ENCODE data around the gene TMEM61. TPM values are rescaled to one million over a fixed set of nuclear protein-coding genes. Genes with fewer than 3 reads are reported as not detected.
A peak's percentile ranks its signal among the peaks of the same experiment; 100 is the strongest.

TMEM61 gene
- total RNA-seq, 1 experiment from 2014 or later, result 5.0 TPM

DNA sequence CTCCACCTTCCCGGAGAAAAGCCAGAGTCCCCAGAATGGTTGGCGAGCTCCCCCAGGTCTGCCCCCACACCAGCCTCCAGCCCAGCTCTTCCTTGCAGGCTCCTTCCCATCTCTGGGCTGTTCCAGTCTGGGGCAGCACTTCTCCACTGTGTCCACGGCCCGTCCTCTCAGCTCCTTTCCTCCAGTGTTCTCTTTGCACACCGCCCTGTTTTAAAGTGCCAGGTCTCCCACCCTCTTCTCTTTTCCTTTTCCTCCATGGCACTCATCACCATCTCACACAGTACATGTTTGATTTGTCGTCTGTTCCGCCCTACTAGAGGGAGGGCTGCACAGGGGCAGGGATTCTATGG is 52.8 kb downstream of the TMEM61 start:
- ChIA-PET POLR2A (ENCODE audit: unreplicated experiment) (no interaction called here), CTCF (no interaction called here)
- H3K4me2 ChIP-seq, result no peak overlapping the region

DNA sequence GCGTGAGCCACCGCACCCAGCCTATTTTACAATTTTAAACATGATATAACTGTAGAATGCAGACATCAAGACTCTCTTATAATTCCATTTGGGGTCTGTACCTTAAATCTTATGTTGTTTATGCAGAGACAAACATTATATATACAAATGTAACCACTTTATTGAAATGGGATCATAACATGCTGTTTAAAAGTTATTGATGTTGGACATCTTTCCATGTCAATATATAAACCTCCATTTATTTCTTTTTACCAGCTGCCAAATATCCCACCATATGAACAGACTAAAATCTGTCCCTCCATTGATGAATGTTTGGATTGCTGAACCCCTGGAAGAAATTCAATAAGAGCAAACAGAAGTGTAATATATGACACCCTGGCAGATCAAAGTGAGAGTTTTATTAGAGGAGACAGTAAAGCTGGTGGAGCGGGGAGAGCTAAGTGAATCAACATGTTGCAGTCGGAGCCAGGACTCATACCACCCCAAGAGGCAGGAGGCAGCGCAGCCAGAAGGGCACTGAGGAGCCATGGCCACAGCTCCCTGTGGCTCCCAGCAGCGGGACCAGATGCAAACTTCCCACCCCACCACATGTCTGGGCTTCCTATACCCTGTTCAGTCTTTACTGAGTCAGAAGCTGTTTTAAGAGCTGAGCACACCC is 54.2 kb downstream of the TMEM61 start:
- CTCF ChIA-PET, result no interaction called here
- POLR2A ChIA-PET (ENCODE audit: unreplicated experiment), result no interaction called here
- no TSS peak for BruUV-seq (replicated peaks)

More for the DNA sequence above, 52.8 kb downstream of the TMEM61 start:
- Histone ChIP-seq H3K79me2 (ENCODE audit: low read depth) (no peaks in the 10 kb centered on the region), H3K4me3 (no peak overlapping the region), H3F3A (ENCODE audit: insufficient read depth, low read depth) (no peaks in the 10 kb centered on the region; the same call in 1 of the 2 replicates), H3K27ac (no peak overlapping the region), H3K27me3 (ENCODE audit: insufficient read depth, low read depth) (0 out of 2 replicates have a peak, but pooled peaks cover 4% of the 10 kb centered on the region), H3K9me3 (ENCODE audit: insufficient read depth, low read depth) (no peaks in the 10 kb centered on the region), H3K9me2 (ENCODE audit: insufficient read depth) (no peaks in the 10 kb centered on the region), H2AFZ (no peak overlapping the region), H3K36me3 (ENCODE audit: low read depth) (no peaks in the 10 kb centered on the region), H3K4me1 (replicated peaks; ENCODE audit: insufficient read depth) (peaks cover 13% of the 10 kb centered on the region), H4K20me1 (ENCODE audit: insufficient read depth) (no peaks in the 10 kb centered on the region)
- BruUV-seq (replicated peaks), result no TSS peak
- no peak for TF ChIP-seq EZH2 (IDR thresholded peaks at IDR 0.05; ENCODE audit: low read depth)
- TF ChIP-seq, protein P1, sequence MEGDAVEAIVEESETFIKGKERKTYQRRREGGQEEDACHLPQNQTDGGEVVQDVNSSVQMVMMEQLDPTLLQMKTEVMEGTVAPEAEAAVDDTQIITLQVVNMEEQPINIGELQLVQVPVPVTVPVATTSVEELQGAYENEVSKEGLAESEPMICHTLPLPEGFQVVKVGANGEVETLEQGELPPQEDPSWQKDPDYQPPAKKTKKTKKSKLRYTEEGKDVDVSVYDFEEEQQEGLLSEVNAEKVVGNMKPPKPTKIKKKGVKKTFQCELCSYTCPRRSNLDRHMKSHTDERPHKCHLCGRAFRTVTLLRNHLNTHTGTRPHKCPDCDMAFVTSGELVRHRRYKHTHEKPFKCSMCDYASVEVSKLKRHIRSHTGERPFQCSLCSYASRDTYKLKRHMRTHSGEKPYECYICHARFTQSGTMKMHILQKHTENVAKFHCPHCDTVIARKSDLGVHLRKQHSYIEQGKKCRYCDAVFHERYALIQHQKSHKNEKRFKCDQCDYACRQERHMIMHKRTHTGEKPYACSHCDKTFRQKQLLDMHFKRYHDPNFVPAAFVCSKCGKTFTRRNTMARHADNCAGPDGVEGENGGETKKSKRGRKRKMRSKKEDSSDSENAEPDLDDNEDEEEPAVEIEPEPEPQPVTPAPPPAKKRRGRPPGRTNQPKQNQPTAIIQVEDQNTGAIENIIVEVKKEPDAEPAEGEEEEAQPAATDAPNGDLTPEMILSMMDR (conservative IDR thresholded peaks at IDR 0.05), result no peak
- DNase-seq, result no peak
- intact Hi-C loops (cut with micrococcal nuclease; ENCODE audit: unreplicated experiment), result no loop called here

GRCh38 chr1:55035904-55036303 is 55.5 kb downstream of the TMEM61 start:
- POLR2A ChIA-PET (ENCODE audit: unreplicated experiment), result no interaction called here
- no TSS peak for BruUV-seq (replicated peaks)
- Histone ChIP-seq H3F3A (ENCODE audit: insufficient read depth, low read depth) (no peaks in the 10 kb centered on the region; the same call in 1 of the 2 replicates), H3K27ac (no peak overlapping the region), H3K36me3 (ENCODE audit: low read depth) (no peaks in the 10 kb centered on the region), H3K79me2 (ENCODE audit: low read depth) (peaks cover 12% of the 10 kb centered on the region), H3K4me1 (replicated peaks; ENCODE audit: insufficient read depth) (peaks cover 30% of the 10 kb centered on the region), H3K9me2 (ENCODE audit: insufficient read depth) (no peaks in the 10 kb centered on the region), H3K27me3 (ENCODE audit: insufficient read depth, low read depth) (0 out of 2 replicates have a peak, but pooled peaks cover 4% of the 10 kb centered on the region), H3K9me3 (ENCODE audit: insufficient read depth, low read depth) (no peaks in the 10 kb centered on the region), H3K4me3 (no peak overlapping the region), H4K20me1 (ENCODE audit: insufficient read depth) (no peaks in the 10 kb centered on the region), H3K4me2 (no peak overlapping the region), H2AFZ (no peak overlapping the region)
- DNase-seq, result peak in 1 of 2 experiments; percentile 52
- intact Hi-C loops (cut with micrococcal nuclease; ENCODE audit: unreplicated experiment), result no loop called here
- no peak for TF ChIP-seq EZH2 (IDR thresholded peaks at IDR 0.05; ENCODE audit: low read depth)
- TF ChIP-seq, protein P1 (conservative IDR thresholded peaks at IDR 0.05), result no peak
- CTCF ChIA-PET, result interaction anchor here (0.5 to 0.6 kb wide), 2 partner anchors 39 to 531 kb away, joined by 3 to 4 read pairs; no protein-coding TSS in a partner anchor

More for the DNA sequence above, 54.2 kb downstream of the TMEM61 start:
- no peak for DNase-seq
- no peaks in the 10 kb centered on the region for H4K20me1 ChIP-seq (ENCODE audit: insufficient read depth)
- H3K4me1 ChIP-seq (replicated peaks; ENCODE audit: insufficient read depth), result peaks cover 23% of the 10 kb centered on the region
- intact Hi-C loops (cut with micrococcal nuclease; ENCODE audit: unreplicated experiment), result no loop called here
- no peak overlapping the region for H3K4me3 ChIP-seq
- H3F3A ChIP-seq (ENCODE audit: insufficient read depth, low read depth), result no peaks in the 10 kb centered on the region; the same call in 1 of the 2 replicates
- no peak overlapping the region for H3K27ac ChIP-seq
- peaks cover under 1% of the 10 kb centered on the region; the same call in 1 of the 2 replicates for H3K79me2 ChIP-seq (ENCODE audit: low read depth)
- TF ChIP-seq, protein P1 (conservative IDR thresholded peaks at IDR 0.05), result no peak
- no peak for TF ChIP-seq EZH2 (IDR thresholded peaks at IDR 0.05; ENCODE audit: low read depth)
- H3K27me3 ChIP-seq (ENCODE audit: insufficient read depth, low read depth), result 0 out of 2 replicates have a peak, but pooled peaks cover 4% of the 10 kb centered on the region
- H3K9me2 ChIP-seq (ENCODE audit: insufficient read depth), result no peaks in the 10 kb centered on the region
- H3K4me2 ChIP-seq, result no peak overlapping the region
- no peaks in the 10 kb centered on the region for H3K36me3 ChIP-seq (ENCODE audit: low read depth)
- H2AFZ ChIP-seq, result no peak overlapping the region
- no peaks in the 10 kb centered on the region for H3K9me3 ChIP-seq (ENCODE audit: insufficient read depth, low read depth)
